ENCODE results near the gene NGDN. TPM values are rescaled to one million over a fixed set of nuclear protein-coding genes. Genes with fewer than 3 reads are reported as not detected.
A peak's percentile ranks its signal among the peaks of the same experiment; 100 is the strongest.

Gene NGDN
- total RNA-seq, 1 donor from 2014 or later, result 43.4 TPM

DNA sequence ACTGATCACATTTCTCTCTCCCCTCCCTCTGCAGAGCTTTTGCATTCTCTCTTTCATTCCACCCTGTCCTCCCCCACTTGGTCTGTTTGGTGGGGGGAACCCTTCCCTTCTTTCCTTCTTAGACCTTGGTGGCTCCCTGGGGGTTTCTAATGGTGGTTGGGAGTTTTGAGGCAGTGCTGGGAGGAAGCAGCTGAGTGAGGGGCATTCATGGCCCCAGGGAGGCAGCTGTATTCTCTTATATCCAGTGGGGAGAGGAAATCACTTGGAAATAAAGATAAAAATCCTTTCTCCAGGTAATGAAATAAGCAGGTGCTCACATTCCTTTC lies 13.3 kb downstream of the NGDN start:
- Histone ChIP-seq H3K4me3 (ENCODE audit: low read depth, low read length) (no peak overlapping the region), H3K36me3 (ENCODE audit: control insufficient read depth, insufficient read depth, low read length) (peaks cover 1% of the 10 kb centered on the region), H3K27me3 (ENCODE audit: control insufficient read depth, insufficient read depth, low read length) (no peaks in the 10 kb centered on the region)
- TF ChIP-seq, protein P1, sequence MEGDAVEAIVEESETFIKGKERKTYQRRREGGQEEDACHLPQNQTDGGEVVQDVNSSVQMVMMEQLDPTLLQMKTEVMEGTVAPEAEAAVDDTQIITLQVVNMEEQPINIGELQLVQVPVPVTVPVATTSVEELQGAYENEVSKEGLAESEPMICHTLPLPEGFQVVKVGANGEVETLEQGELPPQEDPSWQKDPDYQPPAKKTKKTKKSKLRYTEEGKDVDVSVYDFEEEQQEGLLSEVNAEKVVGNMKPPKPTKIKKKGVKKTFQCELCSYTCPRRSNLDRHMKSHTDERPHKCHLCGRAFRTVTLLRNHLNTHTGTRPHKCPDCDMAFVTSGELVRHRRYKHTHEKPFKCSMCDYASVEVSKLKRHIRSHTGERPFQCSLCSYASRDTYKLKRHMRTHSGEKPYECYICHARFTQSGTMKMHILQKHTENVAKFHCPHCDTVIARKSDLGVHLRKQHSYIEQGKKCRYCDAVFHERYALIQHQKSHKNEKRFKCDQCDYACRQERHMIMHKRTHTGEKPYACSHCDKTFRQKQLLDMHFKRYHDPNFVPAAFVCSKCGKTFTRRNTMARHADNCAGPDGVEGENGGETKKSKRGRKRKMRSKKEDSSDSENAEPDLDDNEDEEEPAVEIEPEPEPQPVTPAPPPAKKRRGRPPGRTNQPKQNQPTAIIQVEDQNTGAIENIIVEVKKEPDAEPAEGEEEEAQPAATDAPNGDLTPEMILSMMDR (IDR thresholded peaks at IDR 0.05; ENCODE audit: insufficient read depth, low read length, poor library complexity, severe bottlenecking), result no peak
- DNase-seq (ENCODE audit: low read depth), result no peak

DNA sequence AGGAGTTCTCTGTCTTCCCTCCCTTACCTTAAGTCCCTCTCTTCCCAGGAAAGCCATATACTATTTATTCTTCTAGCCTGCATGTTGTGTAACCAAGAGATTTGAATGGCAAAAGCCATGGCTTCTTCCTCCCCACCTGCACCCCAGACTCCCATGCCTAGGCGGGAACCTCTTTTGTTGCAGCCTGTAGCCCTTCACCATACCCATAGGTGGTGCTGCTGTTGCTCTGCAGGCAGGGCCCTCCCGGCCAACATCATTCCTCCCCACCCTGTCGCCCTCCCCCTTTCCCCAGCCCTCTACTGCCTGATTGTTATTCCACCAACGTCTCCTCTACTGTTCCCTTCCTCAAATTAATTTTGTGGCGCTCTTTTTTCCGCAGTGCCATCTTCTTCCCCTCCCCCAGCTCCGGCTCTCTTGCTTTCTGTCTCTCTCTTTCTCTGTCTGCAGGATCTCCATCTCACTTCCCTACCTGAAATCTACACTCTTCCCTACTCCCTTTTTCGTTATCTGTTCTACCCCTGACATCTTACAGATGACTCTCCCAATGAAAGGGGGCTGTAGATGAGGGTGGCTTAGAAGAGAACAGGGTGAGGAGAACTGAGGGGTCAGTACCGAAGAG lies 13.8 kb downstream of the NGDN start:
- H3K27me3 ChIP-seq (ENCODE audit: control insufficient read depth, insufficient read depth, low read length), result no peaks in the 10 kb centered on the region
- no peak overlapping the region for H3K4me3 ChIP-seq (ENCODE audit: low read depth, low read length)
- TF ChIP-seq, protein P1 (IDR thresholded peaks at IDR 0.05; ENCODE audit: insufficient read depth, low read length, poor library complexity, severe bottlenecking), result peak; percentile 60
- H3K36me3 ChIP-seq (ENCODE audit: control insufficient read depth, insufficient read depth, low read length), result peaks cover 1% of the 10 kb centered on the region
- DNase-seq (ENCODE audit: low read depth), result no peak

DNA sequence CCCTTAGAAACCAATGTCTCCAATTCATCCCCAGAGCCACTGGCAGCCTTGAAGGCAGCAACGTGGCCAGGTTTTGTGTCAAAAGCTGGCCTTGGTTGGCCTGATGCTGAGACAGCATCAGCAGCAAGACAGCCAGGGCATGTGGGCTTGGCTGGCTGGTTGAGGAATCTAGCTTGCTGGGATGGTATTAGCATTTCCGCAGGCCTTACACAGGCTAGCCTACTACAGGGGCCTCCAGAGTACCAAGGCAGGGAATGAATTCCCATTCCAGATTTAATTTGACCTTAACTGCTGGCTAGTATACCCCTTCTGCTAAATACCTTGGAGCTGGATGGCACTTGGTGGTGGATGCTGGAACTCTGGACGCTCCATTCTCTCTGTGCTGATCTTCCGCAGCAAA lies 15.8 kb downstream of the NGDN start:
- TF ChIP-seq, protein P1 (IDR thresholded peaks at IDR 0.05; ENCODE audit: insufficient read depth, low read length, poor library complexity, severe bottlenecking), result no peak
- Histone ChIP-seq H3K27me3 (ENCODE audit: control insufficient read depth, insufficient read depth, low read length) (no peaks in the 10 kb centered on the region), H3K36me3 (ENCODE audit: control insufficient read depth, insufficient read depth, low read length) (peaks cover 1% of the 10 kb centered on the region), H3K4me3 (ENCODE audit: low read depth, low read length) (no peak overlapping the region)
- no peak for DNase-seq (ENCODE audit: low read depth)

DNA sequence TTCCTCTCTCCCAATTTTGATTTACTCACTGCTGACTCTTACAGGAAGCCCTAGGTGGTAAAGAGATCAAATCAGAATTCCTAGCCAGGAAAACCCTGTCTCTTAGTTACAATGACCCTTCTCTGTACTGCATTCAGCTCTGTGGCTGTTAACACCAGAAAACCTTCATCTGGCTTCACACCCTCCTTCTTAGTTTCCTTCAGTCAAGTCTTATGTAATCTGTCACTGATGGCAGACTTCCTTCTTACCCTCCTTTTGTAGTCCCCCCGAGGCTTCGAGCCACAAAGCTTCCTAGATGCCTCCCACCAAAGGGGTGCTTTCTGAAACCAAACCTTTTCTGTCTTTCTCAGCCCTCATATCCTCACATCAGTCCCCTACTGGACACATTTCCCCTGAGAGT lies 16.5 kb downstream of the NGDN start:
- Histone ChIP-seq H3K27me3 (ENCODE audit: control insufficient read depth, insufficient read depth, low read length) (no peaks in the 10 kb centered on the region), H3K36me3 (ENCODE audit: control insufficient read depth, insufficient read depth, low read length) (peaks cover 1% of the 10 kb centered on the region), H3K4me3 (ENCODE audit: low read depth, low read length) (no peak overlapping the region)
- no peak for DNase-seq (ENCODE audit: low read depth)
- TF ChIP-seq, protein P1 (IDR thresholded peaks at IDR 0.05; ENCODE audit: insufficient read depth, low read length, poor library complexity, severe bottlenecking), result no peak

DNA sequence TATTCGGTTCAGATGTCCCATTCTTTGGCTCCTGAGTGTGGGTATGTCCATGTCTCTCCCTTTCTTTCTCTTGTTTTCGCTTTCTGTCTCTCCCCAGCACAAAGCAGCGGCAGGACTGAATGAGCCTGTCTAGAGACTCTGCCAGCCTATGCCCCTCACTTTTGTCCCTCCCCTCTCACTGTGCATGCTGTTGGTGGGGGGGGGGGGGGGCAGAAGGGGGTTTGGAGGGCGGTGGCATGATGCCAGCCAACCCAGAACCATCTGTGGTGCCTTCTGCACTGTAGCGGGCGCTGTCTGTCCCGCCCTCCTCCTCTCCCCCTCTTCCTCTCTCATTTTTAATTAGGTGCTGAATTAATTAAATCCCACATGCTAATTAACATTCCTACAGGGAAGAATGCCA lies 17.7 kb downstream of the NGDN start:
- DNase-seq (ENCODE audit: low read depth), result no peak
- Histone ChIP-seq H3K27me3 (ENCODE audit: control insufficient read depth, insufficient read depth, low read length) (no peaks in the 10 kb centered on the region), H3K4me3 (ENCODE audit: low read depth, low read length) (no peak overlapping the region), H3K36me3 (ENCODE audit: control insufficient read depth, insufficient read depth, low read length) (peaks cover 1% of the 10 kb centered on the region)
- TF ChIP-seq, protein P1 (IDR thresholded peaks at IDR 0.05; ENCODE audit: insufficient read depth, low read length, poor library complexity, severe bottlenecking), result no peak

DNA sequence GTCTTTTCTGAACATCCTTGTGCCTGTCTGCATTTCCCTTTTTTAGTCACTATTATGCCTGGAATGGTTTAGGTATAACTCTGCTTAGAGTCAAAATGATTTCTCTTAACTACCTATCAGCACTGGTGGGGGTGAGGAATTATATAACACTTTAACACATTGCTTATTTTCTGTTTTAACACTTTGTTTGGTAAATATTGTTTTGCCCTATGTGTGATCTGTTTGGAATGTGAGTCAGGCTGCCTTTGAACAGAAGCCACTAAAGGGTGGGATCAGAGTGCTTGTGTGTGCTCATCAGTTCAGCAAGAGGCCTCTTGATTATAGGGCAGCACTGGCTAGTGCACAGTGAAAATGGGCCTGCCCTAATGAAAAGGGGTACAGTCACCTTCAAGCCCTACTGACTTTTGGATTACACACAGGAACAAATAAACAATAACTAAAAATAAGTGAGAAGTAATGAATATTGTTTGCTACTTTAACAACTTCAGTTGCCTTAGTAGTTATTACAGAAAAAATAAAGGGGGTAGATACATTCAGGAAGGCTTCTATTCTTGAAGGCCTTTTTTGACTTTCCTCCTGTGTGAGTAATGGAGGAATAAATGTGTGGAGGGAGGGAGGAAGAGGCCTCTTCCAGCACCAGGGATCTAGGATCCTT lies 23.2 kb downstream of the NGDN start:
- TF ChIP-seq, protein P1 (IDR thresholded peaks at IDR 0.05; ENCODE audit: insufficient read depth, low read length, poor library complexity, severe bottlenecking), result no peak
- DNase-seq (ENCODE audit: low read depth), result no peak
- Histone ChIP-seq H3K4me3 (ENCODE audit: low read depth, low read length) (no peak overlapping the region), H3K27me3 (ENCODE audit: control insufficient read depth, insufficient read depth, low read length) (no peaks in the 10 kb centered on the region), H3K36me3 (ENCODE audit: control insufficient read depth, insufficient read depth, low read length) (no peaks in the 10 kb centered on the region)

All from kidney epithelial cell (primary cell).